ENCODE measurements around the gene MGAT5B.

- TF ChIP-seq, protein P1, sequence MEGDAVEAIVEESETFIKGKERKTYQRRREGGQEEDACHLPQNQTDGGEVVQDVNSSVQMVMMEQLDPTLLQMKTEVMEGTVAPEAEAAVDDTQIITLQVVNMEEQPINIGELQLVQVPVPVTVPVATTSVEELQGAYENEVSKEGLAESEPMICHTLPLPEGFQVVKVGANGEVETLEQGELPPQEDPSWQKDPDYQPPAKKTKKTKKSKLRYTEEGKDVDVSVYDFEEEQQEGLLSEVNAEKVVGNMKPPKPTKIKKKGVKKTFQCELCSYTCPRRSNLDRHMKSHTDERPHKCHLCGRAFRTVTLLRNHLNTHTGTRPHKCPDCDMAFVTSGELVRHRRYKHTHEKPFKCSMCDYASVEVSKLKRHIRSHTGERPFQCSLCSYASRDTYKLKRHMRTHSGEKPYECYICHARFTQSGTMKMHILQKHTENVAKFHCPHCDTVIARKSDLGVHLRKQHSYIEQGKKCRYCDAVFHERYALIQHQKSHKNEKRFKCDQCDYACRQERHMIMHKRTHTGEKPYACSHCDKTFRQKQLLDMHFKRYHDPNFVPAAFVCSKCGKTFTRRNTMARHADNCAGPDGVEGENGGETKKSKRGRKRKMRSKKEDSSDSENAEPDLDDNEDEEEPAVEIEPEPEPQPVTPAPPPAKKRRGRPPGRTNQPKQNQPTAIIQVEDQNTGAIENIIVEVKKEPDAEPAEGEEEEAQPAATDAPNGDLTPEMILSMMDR (IDR thresholded peaks at IDR 0.05; ENCODE audit: low read depth, low read length, missing input control) = no peak
- TF ChIP-seq JUND (IDR thresholded peaks at IDR 0.05) (no peak), YY1 (IDR thresholded peaks at IDR 0.05) (no peak), RAD21 (IDR thresholded peaks at IDR 0.05) (no peak), GABPA (IDR thresholded peaks at IDR 0.05 in 1 of 2, conservative IDR thresholded peaks at IDR 0.05 in 1 of 2) (no peak), TAF1 (conservative IDR thresholded peaks at IDR 0.05) (no peak), HNF4G (IDR thresholded peaks at IDR 0.05) (no peak), FOXA1 (IDR thresholded peaks at IDR 0.05) (no peak)
- TF ChIP-seq, protein P2, sequence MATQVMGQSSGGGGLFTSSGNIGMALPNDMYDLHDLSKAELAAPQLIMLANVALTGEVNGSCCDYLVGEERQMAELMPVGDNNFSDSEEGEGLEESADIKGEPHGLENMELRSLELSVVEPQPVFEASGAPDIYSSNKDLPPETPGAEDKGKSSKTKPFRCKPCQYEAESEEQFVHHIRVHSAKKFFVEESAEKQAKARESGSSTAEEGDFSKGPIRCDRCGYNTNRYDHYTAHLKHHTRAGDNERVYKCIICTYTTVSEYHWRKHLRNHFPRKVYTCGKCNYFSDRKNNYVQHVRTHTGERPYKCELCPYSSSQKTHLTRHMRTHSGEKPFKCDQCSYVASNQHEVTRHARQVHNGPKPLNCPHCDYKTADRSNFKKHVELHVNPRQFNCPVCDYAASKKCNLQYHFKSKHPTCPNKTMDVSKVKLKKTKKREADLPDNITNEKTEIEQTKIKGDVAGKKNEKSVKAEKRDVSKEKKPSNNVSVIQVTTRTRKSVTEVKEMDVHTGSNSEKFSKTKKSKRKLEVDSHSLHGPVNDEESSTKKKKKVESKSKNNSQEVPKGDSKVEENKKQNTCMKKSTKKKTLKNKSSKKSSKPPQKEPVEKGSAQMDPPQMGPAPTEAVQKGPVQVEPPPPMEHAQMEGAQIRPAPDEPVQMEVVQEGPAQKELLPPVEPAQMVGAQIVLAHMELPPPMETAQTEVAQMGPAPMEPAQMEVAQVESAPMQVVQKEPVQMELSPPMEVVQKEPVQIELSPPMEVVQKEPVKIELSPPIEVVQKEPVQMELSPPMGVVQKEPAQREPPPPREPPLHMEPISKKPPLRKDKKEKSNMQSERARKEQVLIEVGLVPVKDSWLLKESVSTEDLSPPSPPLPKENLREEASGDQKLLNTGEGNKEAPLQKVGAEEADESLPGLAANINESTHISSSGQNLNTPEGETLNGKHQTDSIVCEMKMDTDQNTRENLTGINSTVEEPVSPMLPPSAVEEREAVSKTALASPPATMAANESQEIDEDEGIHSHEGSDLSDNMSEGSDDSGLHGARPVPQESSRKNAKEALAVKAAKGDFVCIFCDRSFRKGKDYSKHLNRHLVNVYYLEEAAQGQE (IDR thresholded peaks at IDR 0.05) = no peak
- TF ChIP-seq, protein P3, sequence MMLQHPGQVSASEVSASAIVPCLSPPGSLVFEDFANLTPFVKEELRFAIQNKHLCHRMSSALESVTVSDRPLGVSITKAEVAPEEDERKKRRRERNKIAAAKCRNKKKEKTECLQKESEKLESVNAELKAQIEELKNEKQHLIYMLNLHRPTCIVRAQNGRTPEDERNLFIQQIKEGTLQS (IDR thresholded peaks at IDR 0.05) = no peak
Observed at GRCh38 chr17:76864024-76864423, 4.2 kb upstream of the MGAT5B start.
